NT2/D1 (cell line): ENCODE data around the gene PCYT1B.
"Not testable (repeated sequence)": the region's sequence is repeated elsewhere in the genome, so short reads cannot be mapped to it uniquely, and the experiment has no call there.

Experiments used
- DNase-seq: peaks from one replicate; pipeline ENCODE4 v3.0.0-alpha.2; 2011; ENCODE audit warnings: low read depth, low spot score
- H3K27me3 ChIP-seq: 2 replicates; pipeline ENCODE4 v1.6.0; 2011; ENCODE audit warnings: mild to moderate bottlenecking; ENCODE audit not compliant: insufficient read length, insufficient read depth
- H3K36me3 ChIP-seq: 2 replicates; pipeline ENCODE4 v1.6.1; 2011; ENCODE audit warnings: mild to moderate bottlenecking, low read length, mixed read lengths; ENCODE audit not compliant: insufficient read depth, insufficient read length
- H3K4me1 ChIP-seq: 2 replicates; pipeline ENCODE4 v1.5.1; 2011; ENCODE audit not compliant: insufficient read depth, insufficient read length
- H3K4me3 ChIP-seq: 2 replicates; pipeline ENCODE4 v1.5.1; 2011; ENCODE audit warnings: low read depth; ENCODE audit not compliant: insufficient read length
- H3K9ac ChIP-seq: 2 replicates; pipeline ENCODE4 v1.6.0; 2011; ENCODE audit warnings: low read depth; ENCODE audit not compliant: insufficient read length
- H3K9me3 ChIP-seq: 2 replicates; pipeline ENCODE4 v1.5.1; 2011; ENCODE audit warnings: mild to moderate bottlenecking, low read length; ENCODE audit not compliant: insufficient read depth
- SUZ12 ChIP-seq: IDR thresholded peaks from 2 replicates; pipeline ENCODE4 v1.6.1; 2011; ENCODE audit not compliant: insufficient read length, insufficient read depth; ENCODE audit errors: extremely low read depth
- YY1 ChIP-seq: IDR thresholded peaks from 2 replicates; pipeline ENCODE4 v1.6.1; 2011; ENCODE audit not compliant: insufficient read length, insufficient read depth
- ZNF274 ChIP-seq: IDR thresholded peaks from 2 replicates; pipeline ENCODE4 v1.6.1; 2011; ENCODE audit warnings: mild to moderate bottlenecking, low read depth, low read length

Gene PCYT1B

GRCh38 chrX:24658421-24658820 is 11.3 kb upstream of the PCYT1B start:
- DNase-seq: no peak
- Histone ChIP-seq H3K36me3 (no peaks in the 10 kb centered on the region), H3K4me3 (no peak overlapping the region), H3K27me3 (no peaks in the 10 kb centered on the region), H3K9ac (no peak overlapping the region), H3K9me3 (no peaks in the 10 kb centered on the region), H3K4me1 (peaks cover 3% of the 10 kb centered on the region)
- TF ChIP-seq SUZ12: no peak
- no peak for TF ChIP-seq YY1
- TF ChIP-seq ZNF274: no peak

GRCh38 chrX:24657671-24658386 is 10.7 kb upstream of the PCYT1B start:
- no peaks in the 10 kb centered on the region for H3K27me3 ChIP-seq
- H3K36me3 ChIP-seq: no peaks in the 10 kb centered on the region
- H3K4me3 ChIP-seq: no peak overlapping the region
- peaks cover 3% of the 10 kb centered on the region for H3K4me1 ChIP-seq
- no peak overlapping the region for H3K9ac ChIP-seq
- no peak for TF ChIP-seq ZNF274
- no peak for TF ChIP-seq SUZ12
- TF ChIP-seq YY1: no peak
- DNase-seq: no peak
- H3K9me3 ChIP-seq: no peaks in the 10 kb centered on the region

GRCh38 chrX:24655679-24656078 is 8.5 kb upstream of the PCYT1B start:
- not testable (repeated sequence) for H3K4me1 ChIP-seq, H3K27me3 ChIP-seq, H3K36me3 ChIP-seq, H3K9ac ChIP-seq, H3K4me3 ChIP-seq, H3K9me3 ChIP-seq, DNase-seq

GRCh38 chrX:24651783-24652182 is 4.6 kb upstream of the PCYT1B start:
- H3K9ac ChIP-seq: no peak overlapping the region
- no peak for DNase-seq
- H3K4me3 ChIP-seq: no peak overlapping the region
- H3K36me3 ChIP-seq: no peaks in the 10 kb centered on the region
- no peaks in the 10 kb centered on the region for H3K9me3 ChIP-seq
- H3K4me1 ChIP-seq: no peaks in the 10 kb centered on the region
- TF ChIP-seq ZNF274: no peak
- H3K27me3 ChIP-seq: no peaks in the 10 kb centered on the region

GRCh38 chrX:24648495-24648894 is 1.3 kb upstream of the PCYT1B start:
- DNase-seq: no peak
- H3K4me3 ChIP-seq: no peak overlapping the region
- no peaks in the 10 kb centered on the region for H3K27me3 ChIP-seq
- no peaks in the 10 kb centered on the region for H3K9me3 ChIP-seq
- H3K4me1 ChIP-seq: no peaks in the 10 kb centered on the region
- peaks cover 3% of the 10 kb centered on the region for H3K36me3 ChIP-seq
- no peak for TF ChIP-seq ZNF274
- no peak for TF ChIP-seq SUZ12
- no peak for TF ChIP-seq YY1
- H3K9ac ChIP-seq: no peak overlapping the region

DNA sequence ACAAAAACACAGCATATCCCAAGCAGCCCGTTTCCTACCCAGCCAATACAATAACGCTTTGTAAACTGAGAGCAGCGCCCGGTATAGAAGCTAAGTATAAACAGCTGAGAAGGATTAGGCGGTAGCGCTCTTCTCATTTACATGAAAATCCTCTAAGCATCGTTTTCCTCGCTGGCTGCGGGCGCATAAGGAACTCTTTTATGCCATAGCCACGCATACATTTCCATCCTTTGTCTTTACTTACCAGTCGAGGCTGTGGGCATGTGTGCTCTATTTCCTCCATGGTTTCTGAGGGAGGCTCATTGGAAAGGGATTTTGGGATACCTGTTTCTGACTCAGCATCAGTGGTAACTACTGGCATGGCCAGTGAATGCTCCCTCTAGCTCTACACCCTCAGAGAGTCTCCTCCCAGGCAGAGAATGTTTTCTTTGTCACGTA is 383 bp downstream of the PCYT1B start:
- DNase-seq: peak; percentile 66
- no peak for TF ChIP-seq ZNF274

DNA sequence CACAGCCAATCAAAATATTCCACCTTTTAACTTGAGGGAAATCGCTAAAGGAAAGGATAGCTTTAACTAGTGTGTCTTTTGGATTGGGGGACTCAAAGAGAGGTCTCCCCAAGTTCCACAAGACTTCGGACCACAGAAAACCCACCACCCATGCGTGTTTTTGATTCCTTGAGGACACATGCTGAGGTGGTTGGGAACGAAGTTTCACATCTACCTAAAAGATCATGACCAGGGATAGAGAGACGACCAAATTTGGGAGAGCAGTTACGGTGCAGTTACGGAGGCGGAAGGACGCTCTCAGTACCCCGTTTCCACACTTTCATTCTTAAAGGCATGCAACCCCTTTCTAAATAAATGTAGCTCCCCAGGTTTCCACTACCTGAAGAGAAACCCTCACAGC is 1.1 kb downstream of the PCYT1B start:
- Histone ChIP-seq H3K9ac (peak overlapping the region; percentile 57), H3K9me3 (no peaks in the 10 kb centered on the region), H3K36me3 (peaks cover 3% of the 10 kb centered on the region), H3K27me3 (no peaks in the 10 kb centered on the region), H3K4me3 (peak overlapping the region; percentile 50), H3K4me1 (no peaks in the 10 kb centered on the region)
- TF ChIP-seq ZNF274 (no peak), YY1 (no peak), SUZ12 (no peak)
- DNase-seq: no peak

More for the DNA sequence above, 383 bp downstream of the PCYT1B start:
- Histone ChIP-seq H3K36me3 (peaks cover 3% of the 10 kb centered on the region), H3K9ac (peak overlapping the region; percentile 57), H3K4me3 (peak overlapping the region; percentile 50), H3K9me3 (no peaks in the 10 kb centered on the region), H3K4me1 (no peaks in the 10 kb centered on the region), H3K27me3 (no peaks in the 10 kb centered on the region)

- Histone ChIP-seq H3K4me3 (no peak overlapping the region), H3K27me3 (no peaks in the 10 kb centered on the region), H3K36me3 (peaks cover 3% of the 10 kb centered on the region), H3K9me3 (no peaks in the 10 kb centered on the region), H3K9ac (no peak overlapping the region), H3K4me1 (no peaks in the 10 kb centered on the region)
- no peak for TF ChIP-seq YY1
- DNase-seq: no peak
Observed at GRCh38 chrX:24643116-24643515, 4.0 kb downstream of the PCYT1B start.
